Activated CD8-positive, alpha-beta memory T cell treated with anti-CD3 and anti-CD28 coated beads, Interleukin-2, amount 50 U/mL, for 1 hour (primary cell): Measurements from ENCODE around the gene FOXN1.

Experiments
- DNase-seq: peaks from one replicate; pipeline ENCODE4 v3.0.0-alpha.2; 2020; ENCODE audit errors: extremely low read depth

The FOXN1 gene

DNA sequence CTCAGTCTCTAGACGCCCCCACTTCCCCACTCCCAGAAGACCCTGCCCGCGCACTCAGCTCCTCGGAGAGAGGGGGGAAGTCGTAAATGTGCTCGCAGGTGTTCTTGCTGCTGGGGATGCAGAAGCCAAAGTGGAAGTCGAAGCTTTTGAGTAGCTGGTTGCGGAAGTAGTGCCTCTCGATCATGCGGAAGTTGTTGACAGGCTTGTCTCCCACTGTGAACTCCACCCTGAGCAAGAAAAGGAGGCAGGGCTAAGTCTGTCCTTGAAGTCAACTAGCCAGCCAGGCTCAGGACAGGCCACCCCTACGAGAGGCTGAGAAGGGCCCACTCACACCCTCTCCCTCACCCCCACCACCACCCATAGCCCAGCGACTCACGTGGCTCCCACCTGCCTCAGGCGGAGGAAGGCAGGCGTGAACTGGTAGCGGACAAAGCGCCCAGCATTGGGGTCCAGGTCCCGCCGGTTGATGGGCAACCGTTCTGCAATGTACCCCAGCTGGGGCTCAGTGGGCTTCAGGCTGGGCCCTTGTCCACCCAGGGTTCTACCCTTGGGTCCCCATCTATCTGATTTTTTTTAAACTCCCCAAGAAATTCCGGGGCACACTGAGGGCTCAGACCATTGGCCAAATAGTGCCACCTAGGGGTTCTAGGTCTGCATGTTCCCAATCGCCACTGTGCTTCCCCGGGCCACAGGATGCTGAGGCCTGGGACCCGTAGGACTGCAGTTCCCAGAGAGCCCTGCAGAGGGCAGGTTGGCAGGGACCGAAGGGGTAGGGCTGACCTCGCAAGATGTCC is 41.7 kb downstream of the FOXN1 start:
- DNase-seq: no peak

GRCh38 chr17:28548417-28549130 is 42.4 kb downstream of the FOXN1 start:
- no peak for DNase-seq

DNA sequence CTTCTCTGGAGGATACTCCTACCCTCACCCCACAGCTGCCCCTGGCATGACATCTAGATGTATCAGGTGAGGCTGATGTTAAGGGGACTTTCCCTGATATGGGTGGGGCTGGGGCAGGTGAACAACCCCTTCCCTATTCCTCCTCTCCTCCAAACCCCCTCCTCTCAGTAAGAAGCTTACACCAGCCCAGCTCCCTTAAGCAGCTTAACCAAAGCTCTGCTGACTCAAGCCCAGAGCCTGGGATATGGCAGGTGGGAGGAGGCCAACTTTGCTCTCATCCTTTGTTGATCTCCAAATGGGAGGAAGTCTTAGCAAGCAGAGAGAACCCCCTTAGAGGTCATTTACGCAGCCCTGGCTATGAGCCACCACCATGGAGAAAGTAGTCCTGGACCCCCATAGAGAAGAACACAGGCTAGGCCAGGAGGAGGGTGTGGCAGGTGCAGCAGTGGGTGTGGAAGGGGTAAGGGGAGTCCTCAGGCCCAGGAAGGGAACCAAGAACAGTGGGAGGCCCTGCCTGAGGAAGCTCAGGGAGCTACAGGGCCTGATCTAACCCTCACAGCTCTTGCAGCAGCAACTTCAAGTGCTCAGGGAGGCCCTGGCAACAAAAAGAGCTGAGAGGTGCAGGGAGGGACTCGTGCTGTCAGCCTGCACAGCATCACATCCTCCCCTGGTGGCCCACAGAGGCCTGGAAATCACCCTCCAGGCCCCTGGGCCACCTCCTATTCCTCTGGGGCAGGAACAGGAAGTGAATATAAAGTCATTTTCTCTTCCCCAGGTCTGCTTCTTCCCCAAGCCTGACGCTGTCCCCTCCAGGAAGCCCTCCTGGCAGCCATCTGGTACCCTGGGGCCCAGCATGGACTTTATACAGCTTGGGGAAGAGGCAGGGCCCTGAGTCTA is 43.3 kb downstream of the FOXN1 start:
- DNase-seq: no peak

DNA sequence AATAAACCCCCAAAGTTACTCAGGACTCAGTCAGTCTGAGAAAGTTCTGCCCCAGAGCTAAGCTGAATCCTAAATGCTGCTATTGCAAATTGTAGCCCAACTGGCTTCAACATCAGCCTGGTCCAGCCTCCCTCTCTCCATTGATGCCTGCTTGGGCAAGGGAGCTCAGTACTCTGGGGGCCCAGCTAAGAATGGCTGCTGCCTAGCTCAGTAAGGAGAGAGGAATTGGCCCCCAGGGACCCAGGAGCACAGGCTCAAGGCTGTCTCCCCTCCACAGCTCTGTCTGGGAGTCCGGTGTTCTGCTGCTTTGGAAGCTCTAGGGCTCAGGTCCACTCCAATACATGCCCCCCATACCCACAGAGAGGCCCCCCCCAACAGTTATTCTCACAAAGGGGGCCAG is 44.7 kb downstream of the FOXN1 start:
- DNase-seq: no peak

DNA sequence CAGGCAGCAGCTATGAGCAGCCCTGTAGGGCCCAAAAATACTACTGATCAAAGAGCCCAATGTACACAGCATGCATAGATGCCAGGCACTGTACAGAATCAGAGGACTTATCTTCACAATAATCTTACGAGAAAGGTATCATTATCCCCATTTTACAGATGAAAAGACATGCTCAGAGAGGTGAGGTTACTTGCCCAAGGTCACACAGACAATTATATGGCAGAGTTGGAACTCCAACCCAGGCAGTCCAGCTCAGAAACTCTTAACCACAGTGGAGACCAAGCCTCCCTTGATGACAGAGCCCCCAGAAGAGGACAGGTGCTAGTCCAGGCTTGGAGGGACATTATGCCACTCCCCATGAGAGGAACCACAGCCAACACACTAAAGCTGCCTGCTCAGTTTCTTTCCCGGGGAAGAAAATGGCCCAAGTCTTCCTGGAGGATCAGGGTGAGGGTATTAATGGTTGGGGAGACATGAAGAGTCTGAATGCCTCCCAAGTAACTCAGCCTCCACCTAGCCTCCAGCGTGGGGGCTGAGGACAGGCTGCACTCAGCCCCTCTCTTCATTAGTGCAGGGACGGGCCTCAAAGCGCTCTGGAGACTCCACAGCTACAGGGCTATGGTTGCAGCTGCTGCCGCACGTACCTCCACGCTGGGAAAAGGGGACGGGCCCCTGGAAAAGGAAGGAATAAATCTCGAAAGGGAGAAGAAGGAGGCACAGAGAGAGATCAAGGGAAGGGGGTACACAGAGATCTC is 45.5 kb downstream of the FOXN1 start:
- no peak for DNase-seq

DNA sequence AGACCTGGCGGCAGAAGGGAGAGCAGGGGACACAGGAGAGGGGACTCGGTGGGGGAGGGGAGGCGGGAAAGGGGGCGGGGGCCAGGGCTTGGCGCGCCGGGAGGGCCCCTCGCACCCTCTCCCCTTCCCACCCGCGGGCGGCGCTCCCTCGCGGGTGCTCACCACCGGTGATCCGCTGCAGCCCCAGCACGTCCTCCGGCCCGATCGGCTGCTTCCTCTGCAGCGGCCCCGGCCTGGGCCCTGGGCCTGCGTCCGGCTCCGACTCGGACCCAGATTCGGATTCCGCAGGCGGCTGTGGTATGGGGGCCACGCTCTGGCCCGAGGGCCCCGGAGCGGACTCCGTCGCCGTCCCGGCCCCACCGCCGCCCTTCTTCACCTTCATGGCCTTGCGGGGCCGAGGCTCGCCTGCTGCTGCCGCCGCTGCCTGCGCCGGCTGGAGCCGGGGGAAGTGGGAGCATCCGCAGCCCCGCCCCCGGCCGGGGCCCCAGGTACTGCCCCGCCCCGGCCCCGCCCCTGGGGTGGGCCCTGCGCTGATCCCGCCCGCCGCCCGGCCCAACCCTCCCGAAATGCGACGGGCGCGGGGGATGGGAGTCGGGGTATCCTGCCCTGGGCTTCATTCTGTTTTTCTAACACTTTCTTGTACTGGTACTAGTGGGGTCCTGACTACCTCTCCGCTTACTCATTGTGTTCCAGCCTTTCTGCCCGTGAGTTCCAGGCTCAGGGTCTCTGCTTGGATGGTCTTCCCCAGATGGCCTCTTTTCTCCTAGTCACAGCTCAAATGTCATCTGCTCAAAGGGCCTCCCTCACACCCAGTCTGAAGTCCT is 46.2 kb downstream of the FOXN1 start, which contains the start of gene UNC119:
TSS of gene UNC119 (minus strand) at position 449 of the 824 bp plus-strand sequence. CDS start at position 382, 67 bp downstream.
- no peak for DNase-seq

GRCh38 chr17:28553000-28553505 is 46.9 kb downstream of the FOXN1 start:
- no peak for DNase-seq

DNA sequence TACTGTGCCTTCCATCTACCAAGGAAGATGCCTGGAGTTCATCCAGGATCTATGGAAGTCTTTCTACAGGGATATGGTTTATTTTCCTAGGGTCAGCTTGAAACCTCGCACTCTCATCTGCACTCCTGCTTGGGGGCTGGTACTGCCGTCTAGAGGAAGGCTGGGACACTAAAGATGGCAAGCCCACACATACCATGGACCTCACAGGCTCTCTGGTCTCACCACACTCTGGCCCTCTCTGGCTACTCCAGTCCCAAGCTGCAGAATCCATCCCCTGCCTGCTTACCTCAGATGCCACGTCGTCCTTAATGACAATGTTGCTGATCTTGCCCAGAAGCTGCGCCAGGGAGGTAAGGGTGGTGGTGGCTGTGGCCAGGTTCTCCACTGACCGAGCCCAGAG is 48.4 kb downstream of the FOXN1 start:
- no peak for DNase-seq

DNA sequence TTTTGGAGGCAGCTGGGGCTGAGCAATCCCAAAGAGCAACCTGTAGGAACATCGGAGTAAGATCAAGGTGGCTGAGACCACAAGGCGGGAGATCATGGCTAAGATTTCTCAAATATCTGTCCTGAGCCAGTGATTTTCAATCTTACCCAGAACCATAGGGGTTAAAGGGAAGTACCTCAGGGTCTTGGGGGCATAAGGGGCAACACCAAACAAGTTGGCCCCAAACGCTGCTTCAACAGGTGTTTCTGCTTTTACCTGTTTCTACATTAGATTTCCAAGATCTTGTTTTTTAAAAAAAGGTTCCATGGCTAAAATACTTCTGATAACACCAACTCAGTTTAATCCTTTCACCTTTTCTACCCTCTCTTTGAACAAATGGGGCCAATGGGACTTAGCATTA is 48.9 kb downstream of the FOXN1 start:
- DNase-seq: no peak

DNA sequence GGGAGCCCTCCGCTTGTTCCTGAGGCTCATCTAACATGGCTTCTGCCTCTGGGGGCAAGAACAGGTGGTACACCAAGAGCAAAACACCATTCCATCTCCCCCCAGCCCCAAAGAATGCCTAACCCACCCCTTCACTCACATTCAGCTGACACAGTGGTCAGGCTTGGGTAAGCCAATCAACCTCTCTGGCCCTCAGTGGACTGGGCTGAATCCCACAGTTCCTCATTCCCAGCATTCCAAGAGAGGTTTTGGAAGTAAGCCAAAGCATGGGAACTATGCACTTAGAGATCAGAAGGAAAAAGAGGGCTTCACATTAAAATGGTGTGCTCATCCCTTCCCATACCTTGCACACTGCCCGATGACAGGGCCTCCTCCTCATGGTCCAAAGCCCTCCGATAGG is 57.3 kb downstream of the FOXN1 start:
- no peak for DNase-seq

DNA sequence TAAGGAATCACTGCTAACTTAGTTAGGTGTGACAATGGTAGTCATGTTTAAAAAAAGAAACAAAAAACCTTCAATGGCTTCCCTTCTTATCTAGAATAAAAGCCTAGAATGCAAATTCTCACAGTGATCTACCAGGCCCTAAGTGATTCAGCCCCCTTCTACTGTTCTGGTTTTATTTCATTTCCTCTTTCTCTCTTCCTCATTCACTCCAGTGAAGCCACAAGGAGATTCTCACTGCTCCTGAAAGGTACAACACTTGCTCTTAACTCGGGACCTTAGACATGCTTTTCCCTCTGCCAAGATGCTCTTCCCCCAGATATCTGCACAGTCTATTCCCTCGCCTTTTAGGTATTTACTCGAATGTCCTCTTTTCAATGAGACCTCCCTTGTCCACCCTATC is 61.5 kb downstream of the FOXN1 start:
- no peak for DNase-seq

DNA sequence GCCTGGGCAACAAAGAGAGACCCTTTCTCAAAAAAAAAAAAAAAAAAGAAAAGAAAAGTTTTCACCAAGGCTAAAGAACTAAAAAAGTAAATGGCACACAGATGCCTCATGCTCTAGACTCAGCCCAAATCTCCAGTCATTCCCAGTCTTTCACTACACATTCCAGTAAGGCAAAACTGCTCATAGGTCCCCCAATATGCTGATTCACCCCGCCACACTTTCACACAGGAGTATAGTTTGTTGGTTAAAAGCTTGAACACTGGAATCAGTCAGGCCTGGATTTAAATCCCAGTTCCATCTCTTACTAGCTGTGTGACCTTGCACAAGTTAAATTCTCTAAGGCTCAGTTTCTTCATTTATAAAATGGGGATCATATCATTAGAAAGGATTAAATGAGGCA is 63.3 kb downstream of the FOXN1 start:
- DNase-seq: no peak

DNA sequence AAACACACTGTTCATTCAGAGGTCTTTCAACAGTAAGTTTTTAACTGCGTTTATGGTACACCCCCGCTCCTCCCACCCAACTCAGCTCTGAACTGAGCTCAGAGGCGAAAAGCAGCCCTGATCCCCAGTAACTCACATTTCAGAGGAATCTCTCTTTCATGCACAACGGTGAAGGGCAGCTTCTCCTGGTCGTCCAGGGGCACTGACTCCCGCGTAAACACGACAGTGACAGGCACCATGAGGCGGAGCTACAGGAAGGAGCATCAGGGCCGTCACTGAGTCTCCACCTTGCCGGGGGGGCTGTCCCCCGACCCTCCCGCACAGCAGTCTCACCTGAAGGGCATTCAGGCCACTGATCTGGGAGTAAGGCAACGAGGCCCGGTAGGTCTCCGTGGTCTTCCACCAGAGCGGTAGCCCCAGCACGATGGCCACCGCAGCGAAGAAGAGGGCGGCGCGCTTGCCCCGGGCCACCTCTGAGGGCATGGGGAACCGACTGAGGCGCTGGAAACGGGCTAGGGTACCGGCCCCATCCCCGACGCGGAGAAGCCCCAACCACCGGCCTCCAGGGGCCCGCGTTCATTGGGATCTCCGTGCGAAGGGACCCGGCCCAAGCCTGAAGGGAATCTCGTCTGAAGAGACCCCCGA is 64.7 kb downstream of the FOXN1 start:
- DNase-seq: no peak

DNA sequence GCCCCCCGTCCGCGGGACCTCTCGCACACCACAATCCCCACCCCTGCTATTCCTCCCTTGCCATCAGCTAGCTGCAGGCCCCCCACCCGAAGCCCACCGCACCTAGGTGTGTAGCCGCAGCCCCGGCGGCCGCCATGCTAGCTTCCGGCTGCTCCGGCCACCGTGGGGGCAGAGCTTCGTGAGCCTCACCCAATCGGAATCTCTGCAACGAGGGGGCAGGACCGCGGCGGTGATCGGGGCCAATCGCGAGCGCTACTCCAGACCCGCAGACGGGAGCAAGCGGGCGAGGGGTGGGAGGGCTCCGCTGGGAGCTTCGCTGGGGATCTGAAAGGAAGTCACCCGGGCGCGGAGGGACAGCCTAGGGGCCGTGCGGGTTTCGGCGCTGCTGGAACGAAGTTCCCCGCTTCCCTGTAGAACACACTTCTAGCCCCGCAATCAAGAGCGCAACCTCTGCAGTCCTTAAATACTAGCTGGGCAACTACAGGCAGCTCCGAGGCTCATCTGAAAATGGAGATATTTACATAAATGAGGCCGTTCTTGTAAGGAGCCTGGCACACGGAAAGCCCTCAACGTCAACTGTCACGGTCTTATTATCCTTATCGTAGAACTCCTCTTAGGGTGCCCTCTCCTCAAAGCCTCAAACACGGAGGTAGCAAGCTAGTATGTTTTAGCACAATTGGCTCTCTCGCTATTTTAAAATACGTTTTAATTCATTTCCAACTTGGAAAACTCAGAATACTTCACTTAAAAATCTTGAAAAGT is 65.4 kb downstream of the FOXN1 start, which contains the start of gene PIGS:
TSS of gene PIGS (minus strand) at position 164 of the 762 bp plus-strand sequence. CDS start at position 136, 28 bp downstream.
- DNase-seq: peak; percentile 68

GRCh38 chr17:28572259-28573039 is 66.3 kb downstream of the FOXN1 start:
- DNase-seq: no peak

DNA sequence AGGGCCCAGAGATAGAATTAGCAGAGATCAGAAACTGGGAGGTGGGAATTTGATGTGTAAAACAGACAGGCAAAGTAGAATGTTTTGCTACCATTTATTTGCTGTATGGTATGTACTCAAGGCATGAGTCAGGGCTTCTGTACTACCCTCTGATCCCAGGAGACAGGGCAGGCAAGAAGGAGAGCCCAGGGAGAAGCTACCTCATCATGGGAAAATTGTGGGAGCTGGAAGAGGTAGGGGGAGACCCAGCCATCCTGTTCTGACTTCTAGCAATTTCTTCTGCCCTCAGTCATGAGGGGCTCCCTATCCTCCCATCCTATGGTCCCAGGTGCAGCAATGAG is 66.9 kb downstream of the FOXN1 start:
- DNase-seq: no peak

DNA sequence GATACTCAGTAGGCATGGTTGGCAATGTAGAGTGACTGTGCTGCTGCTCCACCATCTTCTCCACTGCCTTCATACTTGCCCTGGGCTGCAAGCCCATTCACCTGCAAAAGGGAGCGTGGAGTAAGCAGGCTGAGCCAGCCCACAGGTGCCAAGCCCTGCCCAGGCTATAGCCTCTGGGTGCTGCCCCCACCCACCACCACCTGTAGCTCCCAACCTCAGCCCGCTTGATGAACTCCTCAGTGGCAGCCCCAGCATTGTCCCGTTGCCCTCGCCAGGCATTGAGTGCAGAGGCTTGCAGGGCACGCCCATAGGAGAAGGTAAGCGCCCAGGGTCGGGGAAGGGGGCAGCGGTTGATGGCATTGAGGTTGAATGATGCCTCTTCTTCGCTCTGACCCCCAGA is 67.4 kb downstream of the FOXN1 start:
- no peak for DNase-seq

- no peak for DNase-seq
These were observed 67.9 kb downstream of the FOXN1 start for GRCh38 chr17:28573966-28574480.
